Measurements from ENCODE around the gene RPL10L.

GRCh38 chr14:46691819-46692218 lies 40.2 kb upstream of the RPL10L start:
- TF ChIP-seq CTCF (conservative IDR thresholded peaks at IDR 0.05), result no peak
- TF ChIP-seq ZFX (IDR thresholded peaks at IDR 0.05), result no peak
